Chondrocyte (in vitro differentiated cells): ENCODE data around the gene SMIM22. TPM values are rescaled to one million over a fixed set of nuclear protein-coding genes. Genes with fewer than 3 reads are reported as not detected.

Experiments
- DNase-seq: peaks from one replicate; pipeline ENCODE4 v3.0.0; 2021; ENCODE audit warnings: mixed read lengths, low spot score
- H3K27ac Mint-ChIP-seq: one replicate; pipeline ENCODE4 v1.8.0; 2021; ENCODE audit warnings: mild to moderate bottlenecking, moderate library complexity, mixed read lengths; ENCODE audit not compliant: unreplicated experiment
- H3K27me3 Mint-ChIP-seq: 2 replicates; pipeline ENCODE4 v1.8.0; 2021; ENCODE audit warnings: low read depth, mixed read lengths
- H3K36me3 Mint-ChIP-seq: 2 replicates; pipeline ENCODE4 v1.8.0; 2021; ENCODE audit warnings: low read depth, mixed read lengths
- H3K4me1 Mint-ChIP-seq: 2 replicates; pipeline ENCODE4 v1.8.0; 2021; ENCODE audit warnings: low read depth, mild to moderate bottlenecking, mixed read lengths
- H3K4me3 Mint-ChIP-seq: one replicate; pipeline ENCODE4 v1.8.0; 2021; ENCODE audit warnings: mild to moderate bottlenecking, moderate library complexity, mixed read lengths; ENCODE audit not compliant: unreplicated experiment
- H3K9me3 Mint-ChIP-seq: 2 replicates; pipeline ENCODE4 v1.8.0; 2021; ENCODE audit warnings: low read depth, mixed read lengths
- CTCF ChIP-seq: fragments of 200-600 bp; sonication (generic); IDR thresholded peaks from 2 replicates; pipeline ENCODE4 v1.5.0; 2021; ENCODE audit warnings: antibody characterized with exemption, mild to moderate bottlenecking, moderate library complexity
- total RNA-seq: library from RNA; stranded (reverse); gene quantifications from 3 replicates; pipeline ENCODE4 v1.2.1, GENCODE V29; 2021

SMIM22 gene
- total RNA-seq, 1 donor from 2014 or later: not detected

DNA sequence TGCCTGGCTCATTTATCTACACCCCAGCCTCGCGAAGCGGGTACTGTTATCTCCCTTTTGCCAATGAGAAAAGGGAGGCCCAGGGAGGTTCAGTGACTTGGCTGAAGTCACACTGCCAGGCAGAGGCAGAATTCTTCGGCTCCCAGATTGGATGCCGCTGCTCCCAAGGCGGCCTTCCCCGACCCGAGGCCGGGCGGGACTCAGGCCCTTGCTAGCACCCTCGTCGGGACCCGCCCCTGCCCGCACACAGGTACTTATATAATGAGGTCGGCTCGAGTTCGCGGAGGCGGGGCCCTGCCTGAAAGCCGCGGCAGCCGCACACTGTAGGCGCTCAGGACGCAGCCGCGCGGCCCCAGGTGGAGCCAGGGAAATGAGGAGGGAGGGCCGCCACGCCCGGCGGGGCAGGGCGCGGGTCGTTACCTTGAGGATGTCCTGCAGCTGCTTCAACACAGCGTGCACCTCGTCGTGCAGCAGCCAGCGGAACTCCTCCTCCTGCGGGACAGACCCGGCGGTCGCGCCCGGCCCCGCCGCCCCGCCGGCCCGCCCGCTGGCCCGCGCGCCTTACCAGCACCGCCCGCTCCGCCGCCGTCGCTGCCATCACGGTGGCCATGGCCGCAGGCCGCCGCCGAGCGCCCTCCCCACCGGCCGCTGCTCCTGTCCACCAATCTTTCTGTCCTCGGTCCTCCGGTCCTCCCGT, 6.9 kb downstream of the SMIM22 start, which contains the start of gene ROGDI:
Gene ROGDI, minus strand, starts transcription at position 672 of the 697 bp plus-strand sequence. Its CDS starts 62 bp downstream, at position 610.
- Mint-ChIP-seq H3K9me3 (no peaks in the 10 kb centered on the region), H3K27ac (peak within 1 kb of the TSS; percentile 92), H3K4me1 (peaks cover 25% of the 10 kb centered on the region), H3K4me3 (peak within 1 kb of the TSS; percentile 82), H3K36me3 (peaks cover 11% of the 10 kb centered on the region), H3K27me3 (no peaks in the 10 kb centered on the region)
- TF ChIP-seq CTCF: no peak
- DNase-seq: no peak

DNA sequence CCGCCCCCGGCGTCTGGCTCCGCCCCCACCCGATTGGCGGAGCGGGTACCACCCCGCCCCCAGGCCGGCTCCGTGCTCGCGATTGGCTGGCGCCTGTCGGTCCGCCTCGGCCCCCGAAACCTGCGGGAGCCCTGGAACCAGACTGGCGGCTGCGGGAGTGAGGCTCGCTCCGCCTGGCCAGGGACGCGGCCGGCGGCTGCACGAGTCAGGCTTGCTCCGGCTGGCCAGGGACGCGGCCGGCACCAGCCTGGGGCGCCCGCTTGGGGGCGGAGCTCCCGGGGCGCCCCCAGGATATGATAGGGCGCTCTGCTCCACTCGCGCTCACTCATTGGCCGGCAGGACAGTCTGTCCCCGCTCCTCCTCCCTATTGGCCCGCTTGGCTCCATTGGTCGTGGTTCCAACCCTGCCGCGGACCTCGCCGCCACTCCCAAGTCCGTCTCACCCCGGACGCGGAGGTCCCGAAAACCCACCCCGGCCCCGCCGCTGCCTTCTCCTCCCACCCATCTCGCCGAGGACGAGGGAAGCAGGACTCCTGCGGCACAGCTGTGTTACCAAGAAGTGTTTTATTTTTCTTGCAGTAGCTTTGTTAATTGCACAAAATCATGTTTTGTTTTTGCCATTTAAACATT, 7.6 kb downstream of the SMIM22 start:
- TF ChIP-seq CTCF: peak; percentile 41
- H3K4me1 Mint-ChIP-seq: peaks cover 25% of the 10 kb centered on the region
- H3K27ac Mint-ChIP-seq: peak overlapping the region; percentile 92
- peak; percentile 99 for DNase-seq
- peaks cover 12% of the 10 kb centered on the region for H3K36me3 Mint-ChIP-seq
- no peaks in the 10 kb centered on the region for H3K27me3 Mint-ChIP-seq
- peak overlapping the region; percentile 82 for H3K4me3 Mint-ChIP-seq
- no peaks in the 10 kb centered on the region for H3K9me3 Mint-ChIP-seq

DNA sequence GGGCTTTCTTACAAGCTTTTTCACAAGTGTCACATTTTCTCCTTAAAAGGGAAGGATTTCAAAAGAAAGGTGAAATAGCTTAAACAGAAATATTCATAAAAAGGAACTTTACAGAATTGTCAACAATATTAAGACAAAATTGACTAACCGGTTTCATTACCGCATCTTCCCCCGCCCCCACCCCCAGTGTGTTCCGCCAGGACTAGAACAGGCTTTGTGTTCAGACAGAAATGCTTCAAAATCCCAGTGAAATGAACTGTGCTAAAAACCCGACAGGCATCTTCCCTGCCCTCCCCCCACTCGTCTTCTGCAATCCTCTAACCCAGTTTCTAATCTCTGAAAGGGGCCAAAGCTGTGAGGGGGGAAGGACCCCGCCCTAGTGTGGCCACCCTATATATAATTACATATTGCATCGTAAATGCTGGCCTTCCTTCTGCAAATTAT, 8.3 kb downstream of the SMIM22 start:
- Mint-ChIP-seq H3K27ac (peak overlapping the region; percentile 92), H3K27me3 (no peaks in the 10 kb centered on the region), H3K9me3 (no peaks in the 10 kb centered on the region), H3K36me3 (peaks cover 12% of the 10 kb centered on the region), H3K4me1 (peaks cover 25% of the 10 kb centered on the region), H3K4me3 (peak overlapping the region; percentile 81)
- no peak for TF ChIP-seq CTCF
- no peak for DNase-seq

GRCh38 chr16:4803898-4804762, 9.0 kb downstream of the SMIM22 start:
- DNase-seq: no peak
- Mint-ChIP-seq H3K36me3 (peaks cover 14% of the 10 kb centered on the region), H3K9me3 (no peaks in the 10 kb centered on the region), H3K4me1 (peaks cover 25% of the 10 kb centered on the region), H3K4me3 (peak overlapping the region; percentile 47), H3K27ac (peak overlapping the region; percentile 92), H3K27me3 (no peaks in the 10 kb centered on the region)
- no peak for TF ChIP-seq CTCF

DNA sequence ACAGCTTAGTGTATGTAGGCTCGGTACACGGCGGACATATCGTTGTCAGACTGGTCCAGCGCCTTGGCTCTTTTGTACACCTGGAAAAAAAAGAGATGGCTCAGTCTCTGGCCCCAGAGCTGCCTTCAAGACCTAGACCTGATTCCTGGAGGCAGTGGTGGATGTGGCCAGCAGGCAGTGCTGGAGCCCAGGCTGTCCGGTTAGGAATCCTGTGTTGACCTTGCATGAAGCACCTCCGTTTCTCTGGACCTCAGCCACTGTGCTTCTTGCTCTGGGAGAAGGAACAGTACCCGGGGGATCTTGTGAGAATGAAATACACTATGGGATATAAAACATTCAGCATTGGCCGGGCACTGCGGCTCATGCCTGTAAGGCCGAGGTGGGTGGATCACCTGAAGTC, 10.1 kb downstream of the SMIM22 start:
- Mint-ChIP-seq H3K27ac (no peak overlapping the region), H3K9me3 (no peaks in the 10 kb centered on the region), H3K4me3 (no peak overlapping the region)

More for the DNA sequence above, 10.1 kb downstream of the SMIM22 start:
- H3K36me3 Mint-ChIP-seq: peaks cover 15% of the 10 kb centered on the region
- no peak for TF ChIP-seq CTCF
- no peak for DNase-seq
- peaks cover 25% of the 10 kb centered on the region for H3K4me1 Mint-ChIP-seq
- H3K27me3 Mint-ChIP-seq: no peaks in the 10 kb centered on the region
